GM12878 (cell line): ENCODE measurements around the gene NMT1. TPM values are rescaled to one million over a fixed set of nuclear protein-coding genes. Genes with fewer than 3 reads are reported as not detected.

ENCODE experiments used
- ATAC-seq: fragments of 200-7000 bp; cut with Tn5 transposase; 3 replicates; pipeline ENCODE4 v1.9.1; 2020; ENCODE audit warnings: mild to moderate bottlenecking, moderate library complexity
- BruUV-seq: library from RNA; stranded (reverse); fragments of 400-500 nt; replicated peaks from 2 replicates; lab custom pipeline; 2021; lab: Mats Ljungman, UMichigan
- CTCF ChIA-PET: fragments of 300-600 bp; sonication (Branson Sonifier 250); formaldehyde crosslinking; extraction: SDS; loops from one replicate; lab custom pipeline; 2021; ENCODE audit warnings: inconsistent platforms; lab: Yijun Ruan, JAX
- POLR2A ChIA-PET: fragments of 350-600 bp; formaldehyde crosslinking; extraction: SDS; loops from one replicate; lab custom pipeline; 2021; ENCODE audit warnings: inconsistent platforms; lab: Charles Lee
- RAD21 ChIA-PET: fragments of 300-600 bp; sonication (Branson Sonifier 250); formaldehyde crosslinking; loops from one replicate; lab custom pipeline; 2023; ENCODE audit warnings: antibody characterized with exemption; ENCODE audit not compliant: unreplicated experiment; lab: Charles Lee
- SMC1A ChIA-PET: fragments of 300-600 bp; sonication (Branson Sonifier 250); formaldehyde crosslinking; loops from one replicate; lab custom pipeline; 2023; ENCODE audit not compliant: unreplicated experiment, uncharacterized antibody; lab: Charles Lee
- DNase-seq: peaks from one replicate; pipeline ENCODE4 v3.0.0-alpha.2; 2011; ENCODE audit warnings: low read depth, low spot score
- FAIRE-seq: peaks from 3 replicates; lab custom pipeline; 2011; peaks lifted over from hg19 to GRCh38; lab: Jason Lieb, UNC
- H2AFZ ChIP-seq: 2 replicates; pipeline ENCODE4 v1.6.0; 2011; ENCODE audit warnings: low read depth, low read length, control low read depth; ENCODE audit not compliant: control insufficient read depth
- H3K27ac ChIP-seq: 2 replicates; pipeline ENCODE4 v1.5.1; 2011; ENCODE audit warnings: control low read depth; ENCODE audit not compliant: control insufficient read depth, insufficient read depth
- H3K27me3 ChIP-seq, 2 experiments: replicated peaks in 1 of 2; 2 replicates each; pipeline versions ENCODE4 v1.6.0 to v1.6.1; 2011; ENCODE audit warnings: low read length in 1 of 2; ENCODE audit not compliant: control insufficient read depth in 2 of 2, insufficient read depth in 2 of 2
- H3K36me3 ChIP-seq, 2 experiments: 2 replicates each; pipeline ENCODE4 v1.5.1; 2011; ENCODE audit warnings: low read length in 1 of 2; ENCODE audit not compliant: control insufficient read depth in 2 of 2, insufficient read depth in 2 of 2
- H3K4me1 ChIP-seq: 2 replicates; pipeline ENCODE4 v1.6.1; 2011; ENCODE audit warnings: mild to moderate bottlenecking, low read length, moderate library complexity, mixed read lengths; ENCODE audit not compliant: control insufficient read depth, insufficient read depth
- H3K4me2 ChIP-seq: 2 replicates; pipeline ENCODE4 v1.6.0; 2011; ENCODE audit warnings: control low read depth; ENCODE audit not compliant: control insufficient read depth, insufficient read depth
- H3K4me3 ChIP-seq: fragments of 200-600 bp; sonication (generic); 2 replicates; pipeline ENCODE4 v1.5.1; 2016
- H3K79me2 ChIP-seq: 2 replicates; pipeline ENCODE4 v1.6.0; 2011; ENCODE audit warnings: low read length; ENCODE audit not compliant: control insufficient read depth, insufficient read depth
- H3K9ac ChIP-seq: 2 replicates; pipeline ENCODE4 v1.8.0; 2011; ENCODE audit warnings: low read length, control low read depth, mixed read lengths; ENCODE audit not compliant: control insufficient read depth, insufficient read depth
- H3K9me3 ChIP-seq: replicated peaks from 3 replicates; pipeline ENCODE4 v1.5.1; 2011; ENCODE audit warnings: mild to moderate bottlenecking, low read length; ENCODE audit not compliant: control insufficient read depth, insufficient read depth
- H4K20me1 ChIP-seq: 2 replicates; pipeline ENCODE4 v1.6.0; 2011; ENCODE audit not compliant: control insufficient read depth, insufficient read depth
- ATF3 ChIP-seq: IDR thresholded peaks from 2 replicates; pipeline ENCODE4 v1.6.1; 2011; ENCODE audit warnings: low read depth, mild to moderate bottlenecking, low read length, moderate library complexity, borderline replicate concordance; ENCODE audit errors: extremely low read depth
- BCL11A ChIP-seq: IDR thresholded peaks from 2 replicates; pipeline ENCODE4 v1.6.1; 2011; ENCODE audit warnings: low read depth, low read length
- CHD2 ChIP-seq: IDR thresholded peaks from 2 replicates; pipeline ENCODE4 v1.6.1; 2011; ENCODE audit warnings: low read depth, low read length, improper control_type of control experiment, borderline replicate concordance
- FOXK2 ChIP-seq: fragments of 450-650 bp; IDR thresholded peaks from 2 replicates; pipeline ENCODE4 v1.6.1; 2017; ENCODE audit warnings: mild to moderate bottlenecking, moderate library complexity
- IKZF1 ChIP-seq: fragments of 450-650 bp; conservative IDR thresholded peaks from 2 replicates; pipeline ENCODE4 v1.6.1; 2017; ENCODE audit warnings: antibody characterized with exemption, mild to moderate bottlenecking
- KLF5 ChIP-seq: fragments of 450-650 bp; IDR thresholded peaks from 2 replicates; pipeline ENCODE4 v1.6.1; 2014; ENCODE audit warnings: mild to moderate bottlenecking; ENCODE audit not compliant: partially characterized antibody
- MTA3 ChIP-seq: IDR thresholded peaks from 2 replicates; pipeline ENCODE4 v1.6.1; 2012; ENCODE audit warnings: low read length, inconsistent platforms, borderline replicate concordance
- NFXL1 ChIP-seq: fragments of 450-650 bp; IDR thresholded peaks from 2 replicates; pipeline ENCODE4 v1.6.1; 2017; ENCODE audit warnings: antibody characterized with exemption, mild to moderate bottlenecking, borderline replicate concordance
- POLR2AphosphoS5 ChIP-seq: IDR thresholded peaks from 2 replicates; pipeline ENCODE4 v1.6.1; 2011; ENCODE audit warnings: mild to moderate bottlenecking, low read length, inconsistent platforms
- RELA ChIP-seq: fragments of 450-650 bp; IDR thresholded peaks from 2 replicates; pipeline ENCODE4 v1.8.0; 2014; ENCODE audit warnings: borderline replicate concordance; ENCODE audit not compliant: partially characterized antibody
- RELB ChIP-seq: fragments of 450-650 bp; IDR thresholded peaks from 2 replicates; pipeline ENCODE4 v1.6.1; 2017; ENCODE audit warnings: low read depth, mild to moderate bottlenecking, moderate library complexity
- RUNX3 ChIP-seq: IDR thresholded peaks from 2 replicates; pipeline ENCODE4 v1.6.1; 2012; ENCODE audit warnings: low read length, inconsistent platforms
- SMAD5 ChIP-seq: IDR thresholded peaks from 2 replicates; pipeline ENCODE4 v1.6.1; 2016; ENCODE audit warnings: antibody characterized with exemption, low read depth
- SMC3 ChIP-seq: IDR thresholded peaks from 2 replicates; pipeline ENCODE4 v1.6.1; 2011; ENCODE audit warnings: low read length, improper control_type of control experiment, borderline replicate concordance
- SP1 ChIP-seq: IDR thresholded peaks from one replicate; pipeline ENCODE4 v1.6.1; 2011; ENCODE audit warnings: low read depth, low read length
- WGBS: methylation state at CpG from one replicate; pipeline ENCODE4 v1.1.6; 2016; ENCODE audit warnings: low lambda C conversion rate; ENCODE audit not compliant: insufficient replicate concordance, insufficient coverage; ENCODE audit errors: missing lambda C conversion rate; 5-methylcytosine and 5-hydroxymethylcytosine counted together
- in situ Hi-C: fragments of 300-500 bp; cut with MboI; formaldehyde crosslinking; loops from 9 replicates; pipeline ENCODE4 v1.14.3; 2018; ENCODE audit warnings: mixed read lengths
- intact Hi-C: fragments of 100-400 bp; cut with micrococcal nuclease; formaldehyde crosslinking; loops from one replicate; pipeline ENCODE4 v1.14.2; 2022; ENCODE audit not compliant: unreplicated experiment
- polyA plus RNA-seq, 11 experiments: library from polyadenylated mRNA; depleted of rRNA in 4 of 11; unstranded in 6 of 11; stranded (reverse) in 5 of 11; fragments of >200 nt; fragmentation: Nextera tagmentation in 4 of 11; fragmentation: Illumina TruSeq in 1 of 11; extraction: Ambion mirVana in 4 of 11; extraction: Trizol in 1 of 11; gene quantifications; 1 replicate in 1 of 11; 2 replicates in 10 of 11; pipeline versions ENCODE4 v1.2.1 to v1.2.3, GENCODE V29; 2011 to 2016; ENCODE audit warnings: inconsistent platforms in 2 of 11, missing spikeins in 2 of 11, low read depth in 1 of 11
- total RNA-seq, 4 experiments: library from RNA; depleted of rRNA in 3 of 4; stranded (reverse); fragments of >200 nt in 3 of 4; fragmentation: Illumina TruSeq in 1 of 4; extraction: Trizol in 1 of 4; gene quantifications; 2 replicates each; pipeline versions ENCODE4 v1.2.1 to v1.2.3, GENCODE V29; 2013 to 2021
- TF ChIP-seq, protein P1 (sequence below): fragments of 150-350 bp; IDR thresholded peaks from 2 replicates; pipeline ENCODE4 v1.6.1; 2016; ENCODE audit warnings: low read depth, low read length
- TF ChIP-seq, protein P2 (sequence below), 3 experiments: IDR thresholded peaks in 2 of 3; conservative IDR thresholded peaks in 1 of 3; 2 replicates each; pipeline ENCODE4 v1.5.1; 2011; ENCODE audit warnings: low read depth in 3 of 3, low read length in 3 of 3, mild to moderate bottlenecking in 3 of 3, control low read depth in 2 of 3, moderate library complexity in 2 of 3, inconsistent platforms in 1 of 3, mixed read lengths in 1 of 3; ENCODE audit not compliant: control insufficient read depth in 2 of 3, insufficient read depth in 1 of 3; ENCODE audit errors: extremely low read depth in 1 of 3

The NMT1 gene
- total and polyA plus RNA-seq, 10 of the 15 experiments (the other 5 are each of a cell fraction or from before 2014, with no cell fraction given) = 96.7 to 395 (median 222) TPM

- TF ChIP-seq, protein P1, sequence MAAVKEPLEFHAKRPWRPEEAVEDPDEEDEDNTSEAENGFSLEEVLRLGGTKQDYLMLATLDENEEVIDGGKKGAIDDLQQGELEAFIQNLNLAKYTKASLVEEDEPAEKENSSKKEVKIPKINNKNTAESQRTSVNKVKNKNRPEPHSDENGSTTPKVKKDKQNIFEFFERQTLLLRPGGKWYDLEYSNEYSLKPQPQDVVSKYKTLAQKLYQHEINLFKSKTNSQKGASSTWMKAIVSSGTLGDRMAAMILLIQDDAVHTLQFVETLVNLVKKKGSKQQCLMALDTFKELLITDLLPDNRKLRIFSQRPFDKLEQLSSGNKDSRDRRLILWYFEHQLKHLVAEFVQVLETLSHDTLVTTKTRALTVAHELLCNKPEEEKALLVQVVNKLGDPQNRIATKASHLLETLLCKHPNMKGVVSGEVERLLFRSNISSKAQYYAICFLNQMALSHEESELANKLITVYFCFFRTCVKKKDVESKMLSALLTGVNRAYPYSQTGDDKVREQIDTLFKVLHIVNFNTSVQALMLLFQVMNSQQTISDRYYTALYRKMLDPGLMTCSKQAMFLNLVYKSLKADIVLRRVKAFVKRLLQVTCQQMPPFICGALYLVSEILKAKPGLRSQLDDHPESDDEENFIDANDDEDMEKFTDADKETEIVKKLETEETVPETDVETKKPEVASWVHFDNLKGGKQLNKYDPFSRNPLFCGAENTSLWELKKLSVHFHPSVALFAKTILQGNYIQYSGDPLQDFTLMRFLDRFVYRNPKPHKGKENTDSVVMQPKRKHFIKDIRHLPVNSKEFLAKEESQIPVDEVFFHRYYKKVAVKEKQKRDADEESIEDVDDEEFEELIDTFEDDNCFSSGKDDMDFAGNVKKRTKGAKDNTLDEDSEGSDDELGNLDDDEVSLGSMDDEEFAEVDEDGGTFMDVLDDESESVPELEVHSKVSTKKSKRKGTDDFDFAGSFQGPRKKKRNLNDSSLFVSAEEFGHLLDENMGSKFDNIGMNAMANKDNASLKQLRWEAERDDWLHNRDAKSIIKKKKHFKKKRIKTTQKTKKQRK = no peak
- no peak for TF ChIP-seq BCL11A
- no peak for TF ChIP-seq RUNX3
Observed at GRCh38 chr17:45128331-45128730, 67.2 kb downstream of the NMT1 start (continued).

DNA sequence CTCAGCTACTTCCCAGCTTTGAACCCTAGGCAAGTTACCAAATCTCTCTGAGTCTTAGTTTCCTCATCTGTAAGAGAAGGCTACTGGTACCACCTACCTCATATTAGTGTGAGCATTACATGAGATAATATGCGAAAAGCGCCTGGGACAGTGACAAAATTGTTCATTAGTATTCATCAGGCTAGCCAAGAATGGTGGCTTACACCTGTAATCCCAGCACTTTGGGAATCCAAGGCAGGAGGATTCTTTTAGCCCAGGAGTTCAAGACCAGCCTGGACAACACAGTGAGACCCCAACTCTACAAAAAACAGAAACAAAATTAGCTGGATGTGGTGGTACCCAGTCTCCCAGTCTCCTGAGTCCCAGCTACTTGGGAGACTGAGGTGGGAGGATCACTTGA, 67.9 kb downstream of the NMT1 start:
- Histone ChIP-seq H2AFZ (no peak overlapping the region), H3K9ac (no peak overlapping the region), H3K27ac (no peak overlapping the region), H3K4me1 (no peaks in the 10 kb centered on the region), H4K20me1 (no peaks in the 10 kb centered on the region), H3K79me2 (no peaks in the 10 kb centered on the region), H3K9me3 (no peaks in the 10 kb centered on the region), H3K36me3 (no peaks in the 10 kb centered on the region), H3K4me3 (no peak overlapping the region), H3K27me3 (no peaks in the 10 kb centered on the region), H3K4me2 (no peak overlapping the region)
- ChIA-PET POLR2A (no interaction called here), SMC1A (no interaction called here), RAD21 (no interaction called here), CTCF (interaction anchor here (0.9 to 9.4 kb wide), 4 partner anchors 62 to 209 kb away, joined by 3 to 82 read pairs (median 6); no protein-coding TSS in a partner anchor)
- BruUV-seq = no TSS peak
- DNase-seq (no peak), ATAC-seq (no peak), FAIRE-seq (no peak)
- intact Hi-C loops (no loop called here), in situ Hi-C loops (loop anchor here (10.0 kb wide), 1 partner anchor 354 kb away; no protein-coding TSS in a partner anchor)
- 98% methylated on average over 2 of the region's 2 CpGs for WGBS
- no peak for TF ChIP-seq SMC3
- TF ChIP-seq RELA = no peak
- TF ChIP-seq FOXK2 = no peak
- TF ChIP-seq, protein P2, sequence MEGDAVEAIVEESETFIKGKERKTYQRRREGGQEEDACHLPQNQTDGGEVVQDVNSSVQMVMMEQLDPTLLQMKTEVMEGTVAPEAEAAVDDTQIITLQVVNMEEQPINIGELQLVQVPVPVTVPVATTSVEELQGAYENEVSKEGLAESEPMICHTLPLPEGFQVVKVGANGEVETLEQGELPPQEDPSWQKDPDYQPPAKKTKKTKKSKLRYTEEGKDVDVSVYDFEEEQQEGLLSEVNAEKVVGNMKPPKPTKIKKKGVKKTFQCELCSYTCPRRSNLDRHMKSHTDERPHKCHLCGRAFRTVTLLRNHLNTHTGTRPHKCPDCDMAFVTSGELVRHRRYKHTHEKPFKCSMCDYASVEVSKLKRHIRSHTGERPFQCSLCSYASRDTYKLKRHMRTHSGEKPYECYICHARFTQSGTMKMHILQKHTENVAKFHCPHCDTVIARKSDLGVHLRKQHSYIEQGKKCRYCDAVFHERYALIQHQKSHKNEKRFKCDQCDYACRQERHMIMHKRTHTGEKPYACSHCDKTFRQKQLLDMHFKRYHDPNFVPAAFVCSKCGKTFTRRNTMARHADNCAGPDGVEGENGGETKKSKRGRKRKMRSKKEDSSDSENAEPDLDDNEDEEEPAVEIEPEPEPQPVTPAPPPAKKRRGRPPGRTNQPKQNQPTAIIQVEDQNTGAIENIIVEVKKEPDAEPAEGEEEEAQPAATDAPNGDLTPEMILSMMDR (IDR thresholded peaks at IDR 0.05 in 2 of 3, conservative IDR thresholded peaks at IDR 0.05 in 1 of 3; ENCODE audit: control insufficient read depth in 2 of 3, extremely low read depth in 1 of 3, insufficient read depth in 1 of 3, low read depth in 3 of 3, low read length in 3 of 3) = no peak
- TF ChIP-seq POLR2AphosphoS5 = no peak
- TF ChIP-seq KLF5 = no peak
- no peak for TF ChIP-seq SP1
- no peak for TF ChIP-seq RELB
- no peak for TF ChIP-seq MTA3
- TF ChIP-seq ATF3 = no peak
- TF ChIP-seq SMAD5 = no peak
- no peak for TF ChIP-seq IKZF1
- no peak for TF ChIP-seq CHD2
- no peak for TF ChIP-seq NFXL1
